Panc1 (cell line): ENCODE measurements around the gene RGL4.

ENCODE experiments used
- CTCF ChIP-seq: fragments of 450-650 bp; IDR thresholded peaks from 2 replicates; pipeline ENCODE4 v1.5.1; 2017; ENCODE audit warnings: mild to moderate bottlenecking
- POLR2AphosphoS5 ChIP-seq: IDR thresholded peaks from 2 replicates; pipeline ENCODE4 v1.6.1; 2012; ENCODE audit warnings: mild to moderate bottlenecking, low read depth, low read length, moderate library complexity
- REST ChIP-seq, 2 experiments: IDR thresholded peaks; 2 replicates each; pipeline ENCODE4 v1.6.1; 2011 to 2012; ENCODE audit warnings: low read depth in 2 of 2, control low read depth in 1 of 2, low read length in 1 of 2, mild to moderate bottlenecking in 1 of 2, moderate library complexity in 1 of 2; ENCODE audit not compliant: insufficient read depth in 1 of 2
- SIN3A ChIP-seq: IDR thresholded peaks from 2 replicates; pipeline ENCODE4 v1.6.1; 2012; ENCODE audit warnings: low read depth, mild to moderate bottlenecking, low read length, moderate library complexity, borderline replicate concordance; ENCODE audit not compliant: insufficient read depth
- TCF7L2 ChIP-seq: IDR thresholded peaks from 2 replicates; pipeline ENCODE4 v1.6.1; 2011; ENCODE audit warnings: mild to moderate bottlenecking, low read depth, low read length, inconsistent platforms

GRCh38 chr22:23678133-23678532 is 12.7 kb upstream of the RGL4 start:
- TF ChIP-seq CTCF (no peak), POLR2AphosphoS5 (no peak), REST (IDR thresholded peaks at IDR 0.05; ENCODE audit: insufficient read depth in 1 of 2, low read depth in 2 of 2, low read length in 1 of 2) (no peak), TCF7L2 (no peak), SIN3A (no peak)
